Frontal cortex (tissue), 4 donors: ENCODE measurements around the gene TOR4A. TPM values are rescaled to one million over a fixed set of nuclear protein-coding genes. Genes with fewer than 3 reads are reported as not detected.
A peak's percentile ranks its signal among the peaks of the same experiment; 100 is the strongest.
"Not testable (repeated sequence)": the region's sequence is repeated elsewhere in the genome, so short reads cannot be mapped to it uniquely, and the experiment has no call there.

Source experiments
- DNase-seq, 2 donors: peaks; one replicate each; pipeline ENCODE4 v3.0.0; 2012; ENCODE audit warnings: low spot score in 2 of 2
- FAIRE-seq: peaks from 2 replicates; lab custom pipeline; 2012; peaks lifted over from hg19 to GRCh38; lab: Jason Lieb, UNC
- total RNA-seq: library from RNA; depleted of rRNA; stranded (reverse); fragments of >200 nt; gene quantifications from one replicate; pipeline ENCODE4 v1.2.3, GENCODE V29; 2014
- donor health status: control.
- donor health status: control.
- donor health status: control.

The TOR4A gene
- total RNA-seq, 1 donor from 2014 or later, result 0.41 TPM

DNA sequence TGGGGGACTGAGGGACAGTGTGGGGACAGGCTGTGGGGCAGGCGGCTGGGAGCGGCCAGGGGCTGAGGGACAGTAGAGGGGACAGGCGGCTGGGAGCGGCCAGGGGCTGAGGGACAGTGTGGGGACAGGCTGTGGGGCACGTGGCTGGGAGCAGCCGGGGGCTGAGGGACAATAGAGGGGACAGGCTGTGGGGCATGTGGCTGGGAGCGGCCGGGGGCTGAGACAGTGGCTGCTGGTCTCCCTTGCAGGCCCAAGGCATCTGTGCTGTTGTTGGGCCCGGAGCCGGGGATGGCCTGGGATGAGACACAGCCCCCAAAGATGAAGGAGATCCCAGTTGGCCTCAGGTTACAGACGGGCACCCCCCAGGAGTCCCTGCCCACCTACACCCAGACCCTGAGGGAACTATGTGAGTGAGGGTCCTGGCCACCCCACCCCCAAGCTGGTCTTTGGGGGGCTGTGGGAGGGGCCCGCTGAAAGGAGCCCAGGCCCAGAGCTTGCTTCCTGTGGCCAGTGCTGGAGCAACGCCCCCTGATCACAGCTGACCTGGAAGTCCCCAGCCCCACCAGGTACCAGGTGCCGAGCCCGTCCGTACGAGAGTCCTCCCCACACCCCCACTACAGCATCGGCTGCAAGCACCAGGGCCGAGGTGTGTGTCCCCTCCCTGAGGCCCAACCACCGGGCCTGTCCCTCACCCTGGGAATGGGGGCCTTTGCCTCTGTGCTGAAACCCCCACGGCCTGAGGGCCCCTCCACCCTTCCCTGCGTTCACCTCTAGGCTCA is 25.8 kb upstream of the TOR4A start:
- FAIRE-seq, result no peak
- no peak for DNase-seq

DNA sequence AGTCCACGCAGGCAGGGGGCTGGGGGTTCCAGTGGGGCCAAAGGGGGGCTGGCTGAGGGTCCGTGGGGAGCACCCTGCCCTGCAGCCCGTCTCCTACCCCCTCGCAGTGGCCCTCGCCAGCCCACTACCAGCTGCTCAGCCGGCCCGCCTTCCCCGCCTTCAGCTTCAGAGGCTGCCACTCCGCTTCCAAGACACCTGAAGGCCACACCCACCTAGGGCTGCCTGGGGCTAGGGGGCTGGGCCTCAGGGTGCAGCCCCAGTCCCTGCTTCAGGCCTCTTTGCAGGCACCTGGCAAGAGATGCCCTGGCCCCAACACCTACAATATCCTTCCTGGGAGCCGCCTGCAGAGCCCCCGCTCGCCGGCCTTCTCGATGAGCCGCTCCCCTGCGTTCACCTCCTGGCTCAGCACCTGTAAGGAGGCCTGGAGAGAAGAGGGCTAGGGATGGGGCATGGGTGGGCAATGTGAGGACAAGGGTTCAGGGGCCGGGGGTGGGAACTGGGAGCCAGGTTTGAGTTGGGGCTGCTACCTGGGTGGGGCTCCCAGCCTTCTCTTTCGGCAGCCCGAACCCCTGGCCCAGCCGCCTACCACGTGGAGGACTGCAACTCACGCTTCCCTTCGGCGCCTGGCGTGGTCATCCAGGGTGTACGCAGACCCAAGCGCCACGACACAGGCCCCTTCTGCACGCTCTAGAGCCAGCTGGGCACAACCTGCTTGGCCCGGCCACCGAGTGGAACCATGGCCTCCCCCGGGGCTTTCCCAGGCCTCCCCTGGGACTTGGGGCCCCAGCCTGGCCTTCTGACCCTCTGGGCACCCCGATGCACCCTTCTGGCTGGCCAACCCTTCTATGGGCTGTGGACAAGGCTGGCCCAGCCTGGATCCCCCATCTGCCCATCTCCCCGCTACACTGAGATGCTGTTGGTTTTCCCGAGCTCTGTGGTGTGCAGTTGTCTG is 24.7 kb upstream of the TOR4A start:
- no peak for FAIRE-seq
- DNase-seq, result no peak

DNA sequence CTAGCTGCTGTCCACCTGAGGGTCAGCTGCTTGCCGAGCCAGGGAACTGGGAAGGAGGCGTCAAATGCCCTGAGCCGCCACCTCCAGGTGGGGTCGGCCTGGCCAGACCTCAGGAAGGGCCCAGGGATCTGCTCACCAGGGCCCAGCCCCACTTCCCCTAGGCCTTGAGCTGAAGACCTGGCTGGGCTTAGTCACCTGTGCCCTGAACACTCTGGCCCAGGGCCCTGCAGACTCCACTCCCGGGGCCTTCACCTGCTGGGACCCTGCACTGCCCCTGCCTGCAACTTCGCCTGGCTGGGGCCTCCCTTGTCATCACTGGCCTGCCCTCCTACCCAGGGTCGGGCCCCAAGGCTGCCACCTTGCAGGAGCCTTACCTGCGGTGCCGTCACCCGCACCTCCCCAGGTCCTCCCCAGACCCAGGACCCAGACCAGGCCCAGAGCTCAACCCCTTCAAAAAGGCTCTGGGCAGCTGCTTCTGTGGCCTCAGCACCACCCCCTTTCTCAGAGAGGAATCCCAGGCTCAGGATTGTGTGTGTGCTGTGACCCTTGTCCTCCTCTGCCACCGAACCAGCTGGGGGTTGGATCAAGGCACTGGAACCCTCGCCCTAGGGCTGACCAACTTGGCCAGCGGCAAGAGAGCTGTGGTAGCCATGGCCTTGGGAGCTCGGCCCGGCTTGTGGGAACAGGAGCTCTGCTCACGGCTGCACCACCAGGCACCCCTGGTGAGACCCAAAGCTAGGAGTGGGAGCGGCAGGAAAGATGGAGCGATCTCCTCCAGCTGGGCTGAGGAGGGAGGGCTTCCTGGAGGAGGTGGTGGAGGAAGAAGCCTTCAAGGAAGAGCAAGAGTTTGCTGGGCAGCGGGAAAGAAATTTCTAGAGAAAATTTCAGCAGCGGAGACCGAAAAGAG is 23.6 kb upstream of the TOR4A start:
- FAIRE-seq (no peak), DNase-seq (no peak)

DNA sequence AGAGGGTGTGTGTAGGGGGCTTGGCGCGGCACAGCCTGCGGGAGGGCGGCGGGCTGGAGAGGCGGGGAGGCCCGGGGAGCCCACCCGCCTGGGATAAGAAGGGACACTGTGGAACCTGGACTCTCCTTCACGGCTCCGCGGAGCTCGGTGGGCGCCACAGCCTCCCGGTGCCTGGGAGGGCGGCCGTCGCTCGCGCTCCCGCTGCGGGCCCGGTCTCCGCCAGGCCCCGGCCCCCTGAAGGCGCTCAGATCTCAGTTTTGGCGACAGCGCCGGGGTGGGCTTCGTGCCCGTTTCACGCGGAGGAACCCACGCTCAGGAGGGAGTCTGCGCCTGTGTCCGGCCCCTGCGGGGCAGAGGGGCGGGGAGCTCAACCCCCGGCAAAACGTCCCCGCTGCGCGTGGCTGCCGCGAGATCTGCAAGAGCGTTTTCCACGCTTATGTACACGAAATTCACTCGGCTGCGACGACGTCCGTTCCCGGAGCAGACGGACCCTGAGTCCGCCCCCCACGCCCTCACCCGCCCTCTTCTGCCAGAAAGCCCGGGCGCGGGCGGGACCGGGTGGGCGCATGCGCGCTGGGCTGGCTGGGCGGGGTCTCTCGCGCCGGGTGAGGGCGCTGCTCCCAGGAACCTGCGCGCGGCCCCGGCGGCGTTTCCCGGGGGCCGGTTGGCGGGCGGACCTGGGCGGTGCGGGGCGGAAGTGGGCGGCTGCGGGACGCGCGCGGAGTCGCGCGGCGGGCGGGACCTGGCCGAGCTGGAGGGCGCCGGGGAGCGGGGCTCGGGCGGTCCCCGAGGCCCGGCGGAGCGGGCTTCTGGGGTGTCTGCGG is 22.7 kb upstream of the TOR4A start, which contains the start of gene NELFB:
Gene NELFB (plus strand): TSS at position 704 of the 824 bp plus-strand sequence.
- DNase-seq (peak; percentile 100), FAIRE-seq (no peak)

DNA sequence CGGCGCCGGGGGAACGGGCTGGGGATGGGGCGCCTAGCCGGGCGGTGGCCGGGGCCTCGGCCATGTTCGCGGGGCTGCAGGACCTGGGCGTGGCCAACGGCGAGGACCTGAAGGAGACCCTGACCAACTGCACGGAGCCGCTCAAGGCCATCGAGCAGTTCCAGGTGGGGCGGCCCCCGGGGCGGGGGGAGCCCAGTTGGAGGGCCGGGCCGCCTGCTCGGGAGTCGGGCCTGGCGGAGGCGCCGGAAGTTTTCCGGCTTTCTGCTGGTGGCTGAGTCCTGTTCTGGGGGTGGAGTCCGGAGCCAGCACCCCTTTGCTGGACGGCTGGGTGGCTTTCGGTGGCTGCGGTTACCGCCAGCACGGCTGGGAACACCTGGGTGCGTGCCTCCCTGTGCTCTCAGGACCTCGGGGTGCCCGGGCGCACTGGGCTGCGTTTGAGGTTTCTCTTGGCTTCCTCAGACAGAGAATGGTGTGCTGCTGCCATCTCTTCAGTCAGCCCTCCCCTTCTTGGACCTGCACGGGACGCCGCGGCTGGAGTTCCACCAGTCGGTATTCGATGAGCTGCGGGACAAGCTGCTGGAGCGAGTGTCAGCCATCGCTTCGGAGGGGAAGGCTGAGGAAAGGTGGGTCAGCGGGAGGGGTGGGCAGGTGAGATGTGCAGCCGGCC is 21.9 kb upstream of the TOR4A start:
- FAIRE-seq, result no peak

DNA sequence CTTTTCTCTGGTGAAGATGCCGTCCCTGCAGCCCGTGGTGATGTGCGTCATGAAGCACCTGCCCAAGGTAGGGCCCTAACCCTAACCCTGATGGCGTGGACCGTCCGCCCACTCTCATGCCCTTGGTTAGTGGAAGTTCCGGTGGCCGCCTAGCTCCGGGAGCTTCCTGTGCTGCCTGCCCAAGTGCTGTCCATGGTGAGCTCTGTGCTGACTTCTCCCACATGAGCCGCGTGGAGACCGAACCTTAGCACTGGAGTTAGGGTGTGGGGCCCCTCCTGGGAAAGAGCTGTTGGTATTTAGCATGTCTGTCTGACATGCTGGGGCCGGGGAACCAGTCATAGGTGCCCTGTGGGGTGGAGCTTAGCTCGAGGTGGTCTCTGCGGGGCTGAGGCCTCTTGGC is 21.2 kb upstream of the TOR4A start:
- no peak for FAIRE-seq
- DNase-seq, result no peak

More for the DNA sequence above, 21.9 kb upstream of the TOR4A start:
- no peak for DNase-seq

DNA sequence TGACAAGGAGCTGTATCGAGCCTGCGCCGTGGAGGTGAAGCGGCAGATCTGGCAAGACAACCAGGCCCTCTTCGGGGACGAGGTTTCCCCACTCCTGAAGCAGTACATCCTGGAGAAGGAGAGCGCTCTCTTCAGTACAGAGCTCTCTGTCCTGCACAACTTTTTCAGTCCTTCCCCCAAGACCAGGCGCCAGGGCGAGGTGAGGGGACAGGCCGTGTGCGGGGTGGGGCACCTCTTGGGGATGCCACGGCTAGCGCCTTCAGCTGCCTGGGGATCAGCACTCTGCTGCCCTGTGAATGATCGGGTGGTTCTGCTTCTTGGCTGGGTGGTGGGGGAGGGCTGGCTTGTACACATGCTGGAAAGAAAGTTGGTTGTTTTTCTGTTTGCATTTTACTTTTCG is 20.7 kb upstream of the TOR4A start:
- DNase-seq (no peak), FAIRE-seq (no peak)

DNA sequence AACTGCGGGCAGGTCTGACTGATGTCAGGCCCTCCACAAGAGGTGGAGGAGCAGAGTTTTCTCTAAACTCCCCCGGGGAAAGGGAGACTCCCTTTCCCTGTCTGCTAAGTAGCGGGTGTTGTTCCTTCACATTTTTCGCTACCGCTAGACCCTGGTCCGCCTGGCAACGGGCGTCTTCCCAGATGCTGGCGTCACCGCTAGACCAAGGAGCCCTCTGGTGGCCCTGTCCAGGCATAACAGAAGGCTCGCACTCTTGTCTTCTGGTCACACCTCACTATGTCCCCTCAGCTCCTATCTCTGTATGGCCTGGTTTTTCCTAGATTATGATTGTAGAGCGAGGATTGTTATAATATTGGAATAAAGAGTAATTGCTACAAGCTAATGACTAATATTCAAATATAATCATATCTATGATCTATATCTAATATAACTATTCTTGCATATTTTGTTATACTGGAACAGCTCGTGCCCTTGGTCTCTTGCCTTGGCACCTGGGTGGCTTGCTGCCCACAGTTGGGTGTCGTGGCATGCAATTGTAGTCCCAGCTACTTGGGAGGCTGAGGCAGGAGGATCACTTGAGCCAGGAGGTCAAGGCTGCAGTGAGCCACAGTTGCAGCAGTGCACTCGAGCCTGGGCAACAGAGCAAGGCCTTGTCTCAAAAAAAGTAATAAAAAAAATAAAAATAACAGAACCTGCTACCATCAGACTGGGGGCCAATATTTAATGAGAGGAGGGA is 15.2 kb upstream of the TOR4A start:
- not testable (repeated sequence) for DNase-seq, FAIRE-seq

DNA sequence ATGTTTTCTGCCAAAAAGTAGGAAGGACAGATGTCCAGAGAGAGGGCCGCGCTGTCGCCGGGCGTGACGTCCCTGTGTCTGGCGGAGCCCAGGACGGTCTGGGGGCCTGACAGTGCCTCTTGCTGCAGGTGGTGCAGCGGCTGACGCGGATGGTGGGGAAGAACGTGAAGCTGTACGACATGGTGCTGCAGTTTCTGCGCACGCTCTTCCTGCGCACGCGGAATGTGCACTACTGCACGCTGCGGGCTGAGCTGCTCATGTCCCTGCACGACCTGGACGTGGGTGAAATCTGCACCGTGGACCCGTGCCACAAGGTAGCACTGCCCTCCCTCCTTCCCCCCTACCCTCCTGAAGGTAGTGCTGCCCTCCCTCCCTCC is 14.6 kb upstream of the TOR4A start:
- FAIRE-seq, result no peak
- DNase-seq, result no peak

DNA sequence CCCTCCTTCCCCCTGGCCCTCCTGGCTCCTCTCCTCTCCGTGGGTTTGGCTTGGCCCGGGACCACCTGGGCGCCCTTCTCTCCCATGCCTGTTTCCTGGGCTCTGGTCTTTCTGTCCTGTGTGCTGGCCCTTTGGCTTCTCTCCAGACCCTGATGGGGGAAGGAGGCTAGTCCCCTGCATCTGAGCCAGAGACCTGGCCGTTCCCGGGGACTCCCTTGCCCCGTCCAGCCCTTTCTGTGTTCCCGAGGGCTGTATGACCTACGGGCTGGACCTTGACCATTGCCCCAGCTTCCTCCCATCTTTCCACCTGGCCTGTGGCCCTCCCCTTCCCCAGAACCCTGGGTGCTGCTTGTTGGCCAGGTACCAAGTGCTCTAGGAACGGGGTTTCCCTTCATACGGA is 14.0 kb upstream of the TOR4A start:
- DNase-seq, result no peak
- FAIRE-seq, result no peak

DNA sequence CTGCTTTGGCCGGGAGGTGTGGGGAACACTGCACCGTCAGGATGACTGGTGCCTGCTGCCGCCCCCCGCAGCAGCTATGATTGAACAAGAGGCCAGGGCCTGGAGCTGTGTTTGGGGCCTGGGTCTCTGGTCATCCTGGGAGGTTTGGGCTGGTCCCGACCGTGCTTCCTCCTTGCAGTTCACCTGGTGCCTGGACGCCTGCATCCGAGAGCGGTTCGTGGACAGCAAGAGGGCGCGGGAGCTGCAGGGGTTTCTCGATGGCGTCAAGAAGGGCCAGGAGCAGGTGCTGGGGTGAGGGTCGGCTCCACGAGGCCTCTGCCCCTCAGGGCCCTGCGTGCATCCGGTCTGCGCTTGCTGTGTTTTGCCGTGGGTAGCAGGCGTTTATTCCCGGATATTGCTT is 13.5 kb upstream of the TOR4A start:
- FAIRE-seq (no peak), DNase-seq (no peak)

DNA sequence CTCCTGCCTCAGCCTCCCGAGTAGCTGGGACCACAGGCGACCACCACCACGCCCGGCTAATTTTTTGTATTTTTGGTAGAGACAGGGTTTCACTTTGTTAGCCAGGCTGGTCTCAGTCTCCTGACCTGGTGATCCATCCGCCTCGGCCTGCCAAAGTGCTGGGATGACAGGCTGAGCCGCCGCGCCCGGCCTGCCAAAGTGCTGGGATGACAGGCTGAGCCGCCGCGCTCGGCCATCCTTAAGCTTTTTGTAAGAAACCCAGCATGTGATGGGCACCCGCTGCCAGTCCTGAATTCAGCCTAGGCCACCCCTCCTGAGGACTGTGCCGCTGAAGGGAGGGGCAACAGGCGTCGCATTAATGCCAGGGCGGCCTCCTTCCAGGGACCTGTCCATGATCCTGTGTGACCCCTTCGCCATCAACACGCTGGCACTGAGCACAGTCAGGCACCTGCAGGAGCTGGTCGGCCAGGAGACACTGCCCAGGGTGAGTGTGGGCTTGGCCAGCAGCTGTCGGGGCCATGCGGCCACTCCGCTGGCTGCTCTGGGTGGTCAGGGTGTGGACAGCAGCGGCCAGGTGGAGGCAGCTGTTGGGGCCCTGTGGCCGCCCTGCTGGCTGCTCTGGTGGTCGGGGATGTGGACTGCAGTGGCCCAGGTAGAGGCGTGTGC is 11.9 kb upstream of the TOR4A start:
- FAIRE-seq (no peak), DNase-seq (no peak)

DNA sequence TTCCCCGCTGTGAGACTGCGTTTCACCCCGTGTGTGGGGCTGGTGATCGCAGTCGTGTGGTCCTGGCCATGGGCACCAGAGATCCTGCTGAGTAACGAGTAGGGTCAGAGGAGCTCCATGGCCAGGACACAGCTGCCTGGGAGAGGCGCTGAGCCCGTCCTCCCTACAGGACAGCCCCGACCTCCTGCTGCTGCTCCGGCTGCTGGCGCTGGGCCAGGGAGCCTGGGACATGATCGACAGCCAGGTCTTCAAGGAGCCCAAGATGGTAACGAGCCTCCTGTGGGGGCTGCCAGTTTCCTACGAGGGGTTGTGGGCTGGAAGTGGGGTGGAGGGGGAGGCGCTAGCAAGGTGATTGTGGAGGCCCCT is 11.4 kb upstream of the TOR4A start:
- DNase-seq (no peak), FAIRE-seq (no peak)

DNA sequence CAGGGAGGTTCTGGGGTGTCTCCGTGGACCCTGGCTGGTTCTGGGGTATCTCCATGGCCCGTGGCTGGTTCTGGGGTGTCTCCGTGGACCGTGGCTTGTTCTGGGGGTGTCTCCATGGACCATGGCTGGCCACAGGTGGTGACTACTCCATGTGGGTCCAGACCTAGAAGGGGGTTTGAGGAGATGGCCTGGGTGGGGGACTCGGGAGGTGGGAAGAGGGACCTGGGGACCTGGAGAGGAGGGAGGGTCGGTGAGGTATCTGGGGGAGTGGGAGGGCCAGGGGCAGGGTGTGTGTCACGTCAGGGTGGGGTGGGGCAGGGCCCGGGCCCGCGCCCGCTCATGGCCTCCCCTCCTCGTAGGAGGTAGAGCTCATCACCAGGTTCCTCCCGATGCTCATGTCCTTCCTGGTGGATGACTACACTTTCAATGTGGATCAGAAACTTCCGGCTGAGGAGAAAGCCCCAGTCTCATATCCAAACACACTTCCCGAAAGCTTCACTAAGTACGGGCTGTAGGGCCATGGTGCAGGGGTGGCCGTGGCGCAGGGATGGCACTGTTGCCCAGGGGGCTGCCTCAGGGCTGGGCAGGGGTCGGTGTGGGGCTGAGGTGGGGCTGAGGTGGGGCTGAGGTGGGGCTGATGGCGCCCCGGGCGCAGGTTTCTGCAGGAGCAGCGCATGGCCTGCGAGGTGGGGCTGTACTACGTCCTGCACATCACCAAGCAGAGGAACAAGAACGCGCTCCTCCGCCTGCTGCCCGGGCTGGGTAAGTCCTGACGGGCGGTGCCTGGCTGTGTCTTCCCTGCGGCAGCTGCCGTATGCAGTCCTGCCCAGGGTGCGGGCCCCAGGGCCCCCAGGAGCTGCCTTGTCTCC is 10.7 kb upstream of the TOR4A start:
- FAIRE-seq (no peak), DNase-seq (no peak)

DNA sequence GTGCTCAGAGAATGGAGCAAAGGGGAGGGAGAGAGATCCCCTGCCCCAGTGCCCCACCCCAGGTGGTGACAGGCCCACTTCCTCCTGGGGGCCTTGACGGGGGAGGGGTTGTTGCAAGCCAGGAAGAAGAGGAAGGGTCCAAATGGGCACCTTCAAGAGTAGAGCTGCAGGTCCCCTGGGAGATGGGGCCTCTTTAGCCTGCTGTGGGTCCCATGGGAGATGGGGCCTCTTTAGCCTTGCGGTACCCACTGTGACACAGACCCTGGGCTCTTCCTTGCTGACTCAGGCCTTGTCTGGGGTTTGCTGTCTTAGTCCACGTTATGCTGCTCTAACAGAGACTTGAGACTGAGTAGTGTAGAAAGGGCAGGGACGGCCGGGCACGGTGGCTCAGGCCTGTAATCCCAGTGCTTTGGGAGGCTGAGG is 9.6 kb upstream of the TOR4A start:
- DNase-seq (no peak), FAIRE-seq (no peak)

DNA sequence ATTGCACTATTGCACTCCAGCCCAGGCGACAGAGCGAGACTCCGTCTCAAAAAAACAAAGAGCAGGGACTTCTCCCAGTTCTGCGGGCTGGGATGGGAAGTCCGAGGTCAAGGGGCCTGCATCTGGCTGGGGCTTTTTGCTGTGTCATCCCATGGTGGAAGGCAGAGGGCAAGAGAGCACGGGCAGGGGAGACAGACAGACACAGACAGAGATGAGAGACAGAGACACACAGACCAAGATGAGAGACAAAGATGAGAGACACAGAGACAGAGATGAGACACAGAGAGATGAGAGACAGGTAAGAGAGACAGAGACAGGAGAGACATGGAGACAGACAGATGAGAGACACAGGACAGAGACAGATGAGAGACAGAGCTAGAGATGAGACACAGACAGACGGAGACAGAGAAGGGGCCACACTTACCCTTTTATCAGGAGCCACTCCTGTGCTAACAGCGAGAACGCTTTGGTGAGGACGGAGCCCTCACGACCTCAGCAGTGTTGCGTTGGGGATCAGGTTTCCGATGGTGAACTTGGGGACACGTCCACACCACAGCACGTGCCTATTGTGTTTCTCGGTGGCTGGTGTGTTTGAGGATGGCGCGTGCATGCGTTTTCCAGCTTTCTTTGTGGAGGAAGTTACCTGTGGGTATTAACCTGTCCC is 8.9 kb upstream of the TOR4A start:
- FAIRE-seq, result no peak

More for the DNA sequence above, 8.9 kb upstream of the TOR4A start:
- no peak for DNase-seq
